Upper lobe of left lung (tissue), 6 donors: ENCODE results near the gene TBC1D24. TPM values are rescaled to one million over a fixed set of nuclear protein-coding genes. Genes with fewer than 3 reads are reported as not detected.
A peak's percentile ranks its signal among the peaks of the same experiment; 100 is the strongest.

Source experiments
- ATAC-seq, 2 donors: fragments of 200-7000 bp; cut with Tn5 transposase; one replicate each; pipeline ENCODE4 v1.9.1; 2022; ENCODE audit warnings: mild to moderate bottlenecking in 2 of 2, moderate library complexity in 2 of 2; ENCODE audit not compliant: low FRiP score in 2 of 2
- DNase-seq, 2 donors: peaks; one replicate each; pipeline ENCODE4 v3.0.0-alpha.2; 2019 to 2020
- H3K27ac ChIP-seq, 4 donors: fragments of 200-600 bp; sonication (generic); one replicate each; pipeline ENCODE4 v1.5.1; 2016 to 2019
- H3K27me3 ChIP-seq, 4 donors: fragments of 200-600 bp; sonication (generic); one replicate each; pipeline ENCODE4 v1.5.1; 2017 to 2019
- H3K36me3 ChIP-seq, 4 donors: fragments of 200-600 bp; sonication (generic); one replicate each; pipeline ENCODE4 v1.5.1; 2016 to 2019
- H3K4me1 ChIP-seq, 4 donors: fragments of 200-600 bp; sonication (generic); one replicate each; pipeline ENCODE4 v1.5.1; 2018 to 2019
- H3K4me3 ChIP-seq, 4 donors: fragments of 200-600 bp; sonication (generic); one replicate each; pipeline ENCODE4 v1.5.1; 2017 to 2019; ENCODE audit warnings: mild to moderate bottlenecking in 2 of 4, moderate library complexity in 1 of 4
- H3K9me3 ChIP-seq, 4 donors: fragments of 200-600 bp; sonication (generic); one replicate each; pipeline ENCODE4 v1.5.1; 2018 to 2019
- EP300 ChIP-seq, 4 donors: sonication (generic); formaldehyde crosslinking; IDR thresholded peaks; one replicate each; pipeline ENCODE4 v1.5.1; 2017; ENCODE audit warnings: antibody characterized with exemption in 4 of 4, control low read depth in 2 of 4
- POLR2A ChIP-seq, 4 donors: fragments of 450-650 bp; IDR thresholded peaks; one replicate each; pipeline ENCODE4 v1.5.1; 2016 to 2017; ENCODE audit warnings: antibody characterized with exemption in 4 of 4, mild to moderate bottlenecking in 2 of 4
- POLR2AphosphoS5 ChIP-seq, 2 donors: sonication (generic); formaldehyde crosslinking; IDR thresholded peaks; one replicate each; pipeline ENCODE4 v1.5.1; 2017; ENCODE audit warnings: antibody characterized with exemption in 2 of 2
- WGBS, 2 donors: methylation state at CpG; one replicate each; pipeline ENCODE4 v1.1.5; 2017 to 2018; 5-methylcytosine and 5-hydroxymethylcytosine counted together
- total RNA-seq, 6 donors: library from RNA; depleted of rRNA in 4 of 6; stranded (reverse); fragments of >200 nt in 4 of 6; gene quantifications; one replicate each; pipeline versions ENCODE4 v1.1.0 to v1.2.1, GENCODE V29; 2016 to 2021
- TF ChIP-seq, protein P1 (sequence below), 6 experiments: fragments of 450-650 bp in 4 of 6; fragments of 200-600 bp in 2 of 6; sonication (generic) in 2 of 6; IDR thresholded peaks; one replicate each; pipeline ENCODE4 v1.5.1; 2016 to 2019; ENCODE audit warnings: antibody characterized with exemption in 6 of 6
- donor health status: DM: no; HTN: no; CAD: no; lungs with moderate emphysema.
- donor health status: DM: no; HTN: yes; CAD: no; lungs with severe emphysema.

The TBC1D24 gene
- total RNA-seq, 6 donors from 2014 or later = 25.9 to 49.6 (median 37.2) TPM

GRCh38 chr16:2529961-2530628 lies 55.2 kb downstream of the TBC1D24 start:
- 92% methylated on average over 14 to 15 of the region's 15 CpGs for WGBS, 2 donors
- peak in 1 of 2 donors; percentile 68 for DNase-seq
- no peaks in the 10 kb centered on the region for H3K27me3 ChIP-seq
- ATAC-seq = no peak
- H3K4me3 ChIP-seq = no peak overlapping the region
- peaks cover 7 to 51% (median 36%) of the 10 kb centered on the region in 4 donors for H3K36me3 ChIP-seq
- peaks cover 8 to 54% (median 22%) of the 10 kb centered on the region in 4 donors for H3K4me1 ChIP-seq
- TF ChIP-seq POLR2A (IDR thresholded peaks at IDR 0.05) (no peak), POLR2AphosphoS5 (IDR thresholded peaks at IDR 0.05) (no peak), EP300 (IDR thresholded peaks at IDR 0.05) (no peak)
- TF ChIP-seq, protein P1, sequence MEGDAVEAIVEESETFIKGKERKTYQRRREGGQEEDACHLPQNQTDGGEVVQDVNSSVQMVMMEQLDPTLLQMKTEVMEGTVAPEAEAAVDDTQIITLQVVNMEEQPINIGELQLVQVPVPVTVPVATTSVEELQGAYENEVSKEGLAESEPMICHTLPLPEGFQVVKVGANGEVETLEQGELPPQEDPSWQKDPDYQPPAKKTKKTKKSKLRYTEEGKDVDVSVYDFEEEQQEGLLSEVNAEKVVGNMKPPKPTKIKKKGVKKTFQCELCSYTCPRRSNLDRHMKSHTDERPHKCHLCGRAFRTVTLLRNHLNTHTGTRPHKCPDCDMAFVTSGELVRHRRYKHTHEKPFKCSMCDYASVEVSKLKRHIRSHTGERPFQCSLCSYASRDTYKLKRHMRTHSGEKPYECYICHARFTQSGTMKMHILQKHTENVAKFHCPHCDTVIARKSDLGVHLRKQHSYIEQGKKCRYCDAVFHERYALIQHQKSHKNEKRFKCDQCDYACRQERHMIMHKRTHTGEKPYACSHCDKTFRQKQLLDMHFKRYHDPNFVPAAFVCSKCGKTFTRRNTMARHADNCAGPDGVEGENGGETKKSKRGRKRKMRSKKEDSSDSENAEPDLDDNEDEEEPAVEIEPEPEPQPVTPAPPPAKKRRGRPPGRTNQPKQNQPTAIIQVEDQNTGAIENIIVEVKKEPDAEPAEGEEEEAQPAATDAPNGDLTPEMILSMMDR (IDR thresholded peaks at IDR 0.05) = no peak
- H3K27ac ChIP-seq = peak overlapping the region in 1 of 4 donors; percentile 100
- H3K9me3 ChIP-seq = no peaks in the 10 kb centered on the region

- WGBS, 2 donors = 83 to 88% methylated on average over 2 to 14 of the region's 14 CpGs
These were observed 55.8 kb downstream of the TBC1D24 start for GRCh38 chr16:2530629-2531318.

GRCh38 chr16:2531371-2531695 lies 56.4 kb downstream of the TBC1D24 start, which contains the start of gene CEMP1:
CEMP1 (minus strand) TSS chr16:2531408; CDS start chr16:2531073, 335 bp downstream.
- WGBS, 2 donors = 16 to 35% methylated on average over 8 to 11 of the region's 11 CpGs
- Histone ChIP-seq H3K36me3 (peaks cover 7 to 39% (median 30%) of the 10 kb centered on the region in 4 donors), H3K9me3 (no peaks in the 10 kb centered on the region), H3K27me3 (no peaks in the 10 kb centered on the region), H3K4me1 (peaks cover 12 to 47% (median 19%) of the 10 kb centered on the region in 4 donors), H3K27ac (peak within 1 kb of the TSS; percentile 95 to 100 (median 98)), H3K4me3 (peak within 1 kb of the TSS; percentile 70 to 84 (median 74))
- DNase-seq = no peak
- ATAC-seq = no peak
- no peak for TF ChIP-seq EP300 (IDR thresholded peaks at IDR 0.05)
- TF ChIP-seq POLR2AphosphoS5 (IDR thresholded peaks at IDR 0.05) = no peak
- no peak for TF ChIP-seq POLR2A (IDR thresholded peaks at IDR 0.05)
- TF ChIP-seq, protein P1 (IDR thresholded peaks at IDR 0.05) = no peak

More at GRCh38 chr16:2530629-2531318, 55.8 kb downstream of the TBC1D24 start:
- Histone ChIP-seq H3K36me3 (peaks cover 7 to 45% (median 32%) of the 10 kb centered on the region in 4 donors), H3K9me3 (no peaks in the 10 kb centered on the region), H3K27me3 (no peaks in the 10 kb centered on the region), H3K4me1 (peaks cover 8 to 49% (median 21%) of the 10 kb centered on the region in 4 donors), H3K27ac (peak overlapping the region; percentile 95 to 100 (median 98)), H3K4me3 (no peak overlapping the region)
- no peak for ATAC-seq
- TF ChIP-seq EP300 (IDR thresholded peaks at IDR 0.05) (no peak), POLR2A (IDR thresholded peaks at IDR 0.05) (no peak), POLR2AphosphoS5 (IDR thresholded peaks at IDR 0.05) (no peak)
- TF ChIP-seq, protein P1 (IDR thresholded peaks at IDR 0.05) = no peak
- peak in 1 of 2 donors; percentile 61 for DNase-seq

- ATAC-seq (peak; percentile 95 to 97), DNase-seq (peak; percentile 99)
- 0 to 1% methylated on average over 18 to 69 of the region's 84 CpGs for WGBS, 2 donors
- Histone ChIP-seq H3K27ac (peak overlapping the region; percentile 95 to 100 (median 98)), H3K36me3 (peaks cover 7 to 33% (median 28%) of the 10 kb centered on the region in 4 donors), H3K9me3 (no peaks in the 10 kb centered on the region), H3K27me3 (no peaks in the 10 kb centered on the region), H3K4me3 (peak overlapping the region; percentile 70 to 84 (median 74)), H3K4me1 (peaks cover 18 to 48% (median 22%) of the 10 kb centered on the region in 4 donors)
- TF ChIP-seq, protein P1 (IDR thresholded peaks at IDR 0.05) = no peak
- TF ChIP-seq POLR2A (IDR thresholded peaks at IDR 0.05) = peak in 2 of 4 donors; percentile 41 to 79
- peak; percentile 70 to 88 for TF ChIP-seq POLR2AphosphoS5 (IDR thresholded peaks at IDR 0.05)
- peak in 1 of 4 donors; percentile 46 for TF ChIP-seq EP300 (IDR thresholded peaks at IDR 0.05)
These were observed 57.0 kb downstream of the TBC1D24 start for GRCh38 chr16:2531696-2532493.
